Adrenal gland (tissue), 5 donors: ENCODE results near the gene SECISBP2L.

ENCODE experiments used
- CTCF ChIP-seq, 6 experiments: fragments of 450-650 bp in 4 of 6; fragments of 200-600 bp in 2 of 6; sonication (generic) in 1 of 6; IDR thresholded peaks; 1 replicate in 5 of 6; 2 replicates in 1 of 6; pipeline versions ENCODE4 v1.5.1 to v1.8.0; 2016 to 2021; ENCODE audit warnings: antibody characterized with exemption in 6 of 6, mild to moderate bottlenecking in 2 of 6, moderate library complexity in 1 of 6
- POLR2A ChIP-seq, 2 donors: fragments of 450-650 bp; IDR thresholded peaks; one replicate each; pipeline ENCODE4 v1.6.1; 2017; ENCODE audit warnings: antibody characterized with exemption in 2 of 2, mild to moderate bottlenecking in 2 of 2, moderate library complexity in 1 of 2
- donor health status: DM: no; HTN: no; CAD: no.

- no peak for TF ChIP-seq POLR2A (IDR thresholded peaks at IDR 0.05)
- no peak for TF ChIP-seq CTCF (IDR thresholded peaks at IDR 0.05)
These were observed 21.4 kb downstream of the SECISBP2L start for GRCh38 chr15:49024840-49025239.
